Progenitor cell of endocrine pancreas (in vitro differentiated cells): Measurements from ENCODE around the gene OR10A3. TPM values are rescaled to one million over a fixed set of nuclear protein-coding genes. Genes with fewer than 3 reads are reported as not detected.

Experiments used
- DNase-seq: peaks from one replicate; pipeline ENCODE4 v3.0.0; 2021; ENCODE audit warnings: low spot score; ENCODE audit not compliant: unreplicated experiment
- H3K27ac Mint-ChIP-seq: 2 replicates; pipeline ENCODE4 v1.8.0; 2021; ENCODE audit warnings: mild to moderate bottlenecking, moderate library complexity, mixed read lengths
- H3K27me3 Mint-ChIP-seq: 2 replicates; pipeline ENCODE4 v1.8.0; 2021; ENCODE audit warnings: mixed read lengths
- H3K36me3 Mint-ChIP-seq: 2 replicates; pipeline ENCODE4 v1.8.0; 2022; ENCODE audit warnings: mixed read lengths; ENCODE audit not compliant: insufficient read depth
- H3K4me1 Mint-ChIP-seq: 2 replicates; pipeline ENCODE4 v1.8.0; 2021; ENCODE audit warnings: low read depth, mixed read lengths
- H3K4me3 Mint-ChIP-seq: 2 replicates; pipeline ENCODE4 v1.8.0; 2021; ENCODE audit warnings: low read depth, mild to moderate bottlenecking, moderate library complexity, mixed read lengths
- H3K9me3 Mint-ChIP-seq: 2 replicates; pipeline ENCODE4 v1.8.0; 2021; ENCODE audit warnings: low read depth, mixed read lengths
- total RNA-seq: library from RNA; stranded (reverse); gene quantifications from 2 replicates; pipeline ENCODE4 v1.2.1, GENCODE V29; 2021
- TF ChIP-seq, protein P1 (sequence below): fragments of 200-600 bp; sonication (generic); IDR thresholded peaks from one replicate; pipeline ENCODE4 v1.5.0; 2021; ENCODE audit warnings: antibody characterized with exemption, mild to moderate bottlenecking; ENCODE audit not compliant: unreplicated experiment

The OR10A3 gene
- total RNA-seq, 1 donor from 2014 or later = not detected

DNA sequence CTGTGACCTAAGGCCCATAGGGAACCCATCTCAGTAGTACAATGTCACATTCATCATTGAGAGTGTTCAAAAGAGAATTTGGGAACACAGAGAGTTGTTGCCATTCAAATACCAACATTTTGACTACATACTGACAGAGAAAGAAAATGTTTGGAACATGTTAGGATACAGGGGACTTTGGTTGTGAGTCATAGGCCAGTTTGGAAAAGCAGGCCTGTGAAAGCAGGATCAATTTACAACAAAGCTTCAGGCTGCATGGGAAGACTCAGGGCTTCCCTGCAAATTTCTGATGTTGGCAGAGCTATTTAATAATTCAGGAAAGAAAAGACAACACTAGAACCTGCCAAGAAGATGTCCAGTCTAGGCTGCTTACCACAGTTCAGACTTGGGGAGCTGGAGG lies 23.4 kb upstream of the OR10A3 start:
- no peak overlapping the region for H3K4me3 Mint-ChIP-seq
- no peak for DNase-seq
- no peak overlapping the region for H3K27ac Mint-ChIP-seq
- TF ChIP-seq, protein P1, sequence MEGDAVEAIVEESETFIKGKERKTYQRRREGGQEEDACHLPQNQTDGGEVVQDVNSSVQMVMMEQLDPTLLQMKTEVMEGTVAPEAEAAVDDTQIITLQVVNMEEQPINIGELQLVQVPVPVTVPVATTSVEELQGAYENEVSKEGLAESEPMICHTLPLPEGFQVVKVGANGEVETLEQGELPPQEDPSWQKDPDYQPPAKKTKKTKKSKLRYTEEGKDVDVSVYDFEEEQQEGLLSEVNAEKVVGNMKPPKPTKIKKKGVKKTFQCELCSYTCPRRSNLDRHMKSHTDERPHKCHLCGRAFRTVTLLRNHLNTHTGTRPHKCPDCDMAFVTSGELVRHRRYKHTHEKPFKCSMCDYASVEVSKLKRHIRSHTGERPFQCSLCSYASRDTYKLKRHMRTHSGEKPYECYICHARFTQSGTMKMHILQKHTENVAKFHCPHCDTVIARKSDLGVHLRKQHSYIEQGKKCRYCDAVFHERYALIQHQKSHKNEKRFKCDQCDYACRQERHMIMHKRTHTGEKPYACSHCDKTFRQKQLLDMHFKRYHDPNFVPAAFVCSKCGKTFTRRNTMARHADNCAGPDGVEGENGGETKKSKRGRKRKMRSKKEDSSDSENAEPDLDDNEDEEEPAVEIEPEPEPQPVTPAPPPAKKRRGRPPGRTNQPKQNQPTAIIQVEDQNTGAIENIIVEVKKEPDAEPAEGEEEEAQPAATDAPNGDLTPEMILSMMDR = no peak
- no peaks in the 10 kb centered on the region for H3K27me3 Mint-ChIP-seq
- H3K4me1 Mint-ChIP-seq = no peaks in the 10 kb centered on the region
- H3K9me3 Mint-ChIP-seq = no peaks in the 10 kb centered on the region
- H3K36me3 Mint-ChIP-seq = no peaks in the 10 kb centered on the region

DNA sequence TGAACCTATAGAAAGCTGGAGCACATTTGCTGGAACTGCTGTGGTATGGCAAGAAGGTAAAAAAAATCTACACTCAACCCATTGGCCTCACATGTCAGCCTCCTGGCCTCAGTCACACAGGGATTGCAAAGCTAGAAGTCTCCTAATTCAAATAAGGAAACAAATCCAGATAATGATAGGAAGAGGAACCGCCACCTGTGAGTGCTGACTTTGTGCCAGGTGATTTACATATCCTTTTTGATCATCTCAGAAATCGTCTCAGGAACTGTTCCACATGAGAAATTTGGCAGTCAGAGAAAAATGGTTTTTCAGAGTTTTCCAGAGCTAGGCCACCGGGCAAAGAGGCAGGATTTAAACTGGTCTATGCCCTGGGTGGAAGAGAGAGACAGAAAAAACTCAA lies 22.8 kb upstream of the OR10A3 start:
- TF ChIP-seq, protein P1 = no peak
- Mint-ChIP-seq H3K27me3 (no peaks in the 10 kb centered on the region), H3K27ac (no peak overlapping the region), H3K4me3 (no peak overlapping the region), H3K36me3 (no peaks in the 10 kb centered on the region), H3K4me1 (no peaks in the 10 kb centered on the region), H3K9me3 (no peaks in the 10 kb centered on the region)
- DNase-seq = no peak

DNA sequence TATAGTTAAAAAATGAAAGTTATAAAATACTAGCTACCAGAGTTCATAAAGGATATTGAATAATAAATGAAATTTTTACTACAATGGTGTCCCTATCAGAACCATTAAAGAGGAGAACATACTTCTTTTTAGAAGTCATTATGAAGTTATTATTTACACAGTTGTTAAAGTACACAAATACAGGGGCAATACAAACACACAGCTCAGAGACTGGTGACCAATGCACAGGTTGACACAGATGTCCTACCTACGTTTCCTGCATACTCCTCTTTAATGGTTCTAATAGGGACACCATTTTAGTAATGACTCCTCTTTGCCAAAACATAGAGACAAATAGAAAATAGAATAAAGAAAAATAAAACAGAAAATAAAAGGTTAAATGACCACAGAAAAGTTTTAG lies 13.7 kb upstream of the OR10A3 start:
- no peak overlapping the region for H3K4me3 Mint-ChIP-seq
- TF ChIP-seq, protein P1 = no peak
- no peaks in the 10 kb centered on the region for H3K9me3 Mint-ChIP-seq
- no peak for DNase-seq
- H3K4me1 Mint-ChIP-seq = no peaks in the 10 kb centered on the region
- H3K27ac Mint-ChIP-seq = no peak overlapping the region
- H3K27me3 Mint-ChIP-seq = no peaks in the 10 kb centered on the region
- H3K36me3 Mint-ChIP-seq = no peaks in the 10 kb centered on the region

DNA sequence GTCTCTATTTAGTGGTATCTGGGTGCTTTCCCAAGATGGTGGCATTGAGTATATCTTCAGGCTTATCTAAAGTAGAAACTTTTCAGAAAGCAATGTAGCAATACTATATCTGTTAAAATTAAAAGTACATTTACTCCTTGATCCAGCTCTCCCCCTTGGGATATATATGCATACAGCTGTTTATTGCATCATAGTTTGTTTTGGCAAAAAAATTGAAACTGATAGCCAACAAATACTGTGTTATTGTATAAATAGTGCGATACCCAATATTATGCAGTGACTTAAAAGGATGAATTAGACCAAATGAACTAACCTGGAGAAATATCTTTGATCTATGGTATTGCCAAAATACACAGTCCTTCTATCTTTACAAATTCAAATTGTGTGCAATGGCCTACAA lies 8.4 kb upstream of the OR10A3 start:
- TF ChIP-seq, protein P1 = no peak
- H3K27ac Mint-ChIP-seq = no peak overlapping the region
- H3K4me1 Mint-ChIP-seq = no peaks in the 10 kb centered on the region
- H3K27me3 Mint-ChIP-seq = no peaks in the 10 kb centered on the region
- H3K4me3 Mint-ChIP-seq = no peak overlapping the region
- no peaks in the 10 kb centered on the region for H3K9me3 Mint-ChIP-seq
- no peaks in the 10 kb centered on the region for H3K36me3 Mint-ChIP-seq
- DNase-seq = no peak

DNA sequence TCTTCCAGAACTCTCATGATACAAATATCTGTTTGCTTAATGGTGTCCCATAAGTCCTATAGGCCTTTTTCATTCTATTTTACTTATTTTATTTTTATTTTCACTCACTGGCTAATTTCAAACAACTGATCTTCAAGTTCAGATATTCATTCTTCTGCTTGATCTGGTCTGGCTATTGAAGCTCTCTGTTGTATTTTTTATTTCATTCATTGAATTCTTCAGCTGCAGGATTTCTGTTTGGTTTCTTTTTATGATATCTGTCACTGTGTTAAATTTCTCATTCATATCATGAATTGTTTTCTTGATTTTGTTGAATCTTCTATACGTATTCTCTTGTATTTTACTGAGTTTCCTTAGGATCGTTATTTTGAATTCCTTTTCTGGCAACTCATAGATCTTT lies 2.6 kb upstream of the OR10A3 start:
- no peaks in the 10 kb centered on the region for H3K27me3 Mint-ChIP-seq
- no peaks in the 10 kb centered on the region for H3K36me3 Mint-ChIP-seq
- TF ChIP-seq, protein P1 = no peak
- H3K4me3 Mint-ChIP-seq = no peak overlapping the region
- H3K27ac Mint-ChIP-seq = no peak overlapping the region
- H3K9me3 Mint-ChIP-seq = peaks cover 10% of the 10 kb centered on the region
- DNase-seq = no peak
- no peaks in the 10 kb centered on the region for H3K4me1 Mint-ChIP-seq
